ENCODE results near the gene PSMF1. TPM values are rescaled to one million over a fixed set of nuclear protein-coding genes. Genes with fewer than 3 reads are reported as not detected.

The PSMF1 gene
- total RNA-seq, 6 experiments from 2014 or later, result 179 to 208 (median 199) TPM

DNA sequence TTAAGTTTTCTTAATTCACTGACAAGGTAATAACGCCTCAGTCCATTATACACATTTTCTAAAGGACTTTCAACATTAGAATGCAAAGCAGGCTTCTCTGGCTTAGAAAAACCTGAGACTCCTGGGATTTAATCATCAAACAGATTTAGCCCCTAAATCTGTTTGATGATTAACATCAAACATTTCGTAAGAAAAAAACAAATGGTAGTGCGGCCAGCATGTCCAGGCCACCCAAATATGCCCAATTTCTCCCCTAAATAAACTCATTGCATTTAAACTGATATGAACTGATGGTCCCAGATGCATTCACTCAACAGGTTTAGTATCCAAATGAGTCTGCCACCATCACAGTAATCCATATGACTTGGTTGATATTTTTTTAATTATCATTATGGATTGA lies 60.2 kb downstream of the PSMF1 start:
- Mint-ChIP-seq H3K27me3 (ENCODE audit: insufficient read depth) (peaks cover 12% of the 10 kb centered on the region), H3K9me3 (no peaks in the 10 kb centered on the region), H3K4me3 (no peak overlapping the region), H3K27ac (no peak overlapping the region), H3K4me1 (ENCODE audit: low read depth) (no peaks in the 10 kb centered on the region), H3K36me3 (ENCODE audit: low read depth) (no peaks in the 10 kb centered on the region)
- DNase-seq, result no peak
- TF ChIP-seq, protein P1, sequence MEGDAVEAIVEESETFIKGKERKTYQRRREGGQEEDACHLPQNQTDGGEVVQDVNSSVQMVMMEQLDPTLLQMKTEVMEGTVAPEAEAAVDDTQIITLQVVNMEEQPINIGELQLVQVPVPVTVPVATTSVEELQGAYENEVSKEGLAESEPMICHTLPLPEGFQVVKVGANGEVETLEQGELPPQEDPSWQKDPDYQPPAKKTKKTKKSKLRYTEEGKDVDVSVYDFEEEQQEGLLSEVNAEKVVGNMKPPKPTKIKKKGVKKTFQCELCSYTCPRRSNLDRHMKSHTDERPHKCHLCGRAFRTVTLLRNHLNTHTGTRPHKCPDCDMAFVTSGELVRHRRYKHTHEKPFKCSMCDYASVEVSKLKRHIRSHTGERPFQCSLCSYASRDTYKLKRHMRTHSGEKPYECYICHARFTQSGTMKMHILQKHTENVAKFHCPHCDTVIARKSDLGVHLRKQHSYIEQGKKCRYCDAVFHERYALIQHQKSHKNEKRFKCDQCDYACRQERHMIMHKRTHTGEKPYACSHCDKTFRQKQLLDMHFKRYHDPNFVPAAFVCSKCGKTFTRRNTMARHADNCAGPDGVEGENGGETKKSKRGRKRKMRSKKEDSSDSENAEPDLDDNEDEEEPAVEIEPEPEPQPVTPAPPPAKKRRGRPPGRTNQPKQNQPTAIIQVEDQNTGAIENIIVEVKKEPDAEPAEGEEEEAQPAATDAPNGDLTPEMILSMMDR (IDR thresholded peaks at IDR 0.05), result no peak

DNA sequence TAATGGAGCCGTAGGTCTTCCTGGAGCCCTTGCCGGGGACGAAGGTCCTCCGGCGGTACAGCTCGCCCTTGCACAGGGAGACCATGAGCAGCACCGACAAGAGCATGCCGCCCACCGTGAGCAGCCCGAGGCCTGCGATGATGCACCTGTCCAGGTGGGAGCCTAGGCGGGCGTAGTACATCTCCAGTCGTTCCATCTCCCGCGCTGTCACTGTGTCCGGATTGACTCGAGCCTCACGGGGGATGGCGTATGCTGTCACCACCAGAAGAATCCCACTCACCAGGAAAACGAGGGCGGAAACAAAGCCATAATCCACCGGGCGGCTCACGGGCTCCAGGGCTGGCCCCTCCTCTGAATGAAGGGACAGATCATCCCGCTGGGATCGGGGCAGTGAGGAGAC lies 62.5 kb downstream of the PSMF1 start:
- Mint-ChIP-seq H3K36me3 (ENCODE audit: low read depth) (no peaks in the 10 kb centered on the region), H3K4me1 (ENCODE audit: low read depth) (no peaks in the 10 kb centered on the region), H3K27ac (no peak overlapping the region), H3K27me3 (ENCODE audit: insufficient read depth) (peaks cover 25% of the 10 kb centered on the region), H3K9me3 (no peaks in the 10 kb centered on the region), H3K4me3 (no peak overlapping the region)
- TF ChIP-seq, protein P1 (IDR thresholded peaks at IDR 0.05), result no peak
- DNase-seq, result no peak

DNA sequence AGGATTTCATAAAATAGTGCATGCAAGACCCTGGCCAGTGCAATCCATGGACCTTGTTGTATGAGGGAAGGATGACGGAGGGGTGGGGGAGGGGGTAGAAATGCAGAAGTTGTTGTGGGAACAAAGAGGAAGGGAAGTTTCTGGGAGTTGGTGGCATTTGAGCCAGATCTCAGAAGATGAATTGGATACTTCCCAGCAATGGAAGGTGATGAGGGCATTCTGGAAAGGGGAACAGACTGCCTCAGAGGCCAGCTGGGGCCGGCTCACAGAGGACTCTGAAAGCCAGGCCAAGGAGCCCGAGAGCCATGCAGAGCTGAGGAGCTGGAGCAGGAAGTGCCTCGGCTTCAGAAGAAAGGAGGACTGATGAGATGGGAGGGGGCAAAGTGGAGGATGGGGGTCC lies 63.7 kb downstream of the PSMF1 start:
- Mint-ChIP-seq H3K4me1 (ENCODE audit: low read depth) (no peaks in the 10 kb centered on the region), H3K36me3 (ENCODE audit: low read depth) (no peaks in the 10 kb centered on the region), H3K9me3 (no peaks in the 10 kb centered on the region), H3K4me3 (no peak overlapping the region), H3K27me3 (ENCODE audit: insufficient read depth) (peaks cover 31% of the 10 kb centered on the region), H3K27ac (no peak overlapping the region)
- TF ChIP-seq, protein P1 (IDR thresholded peaks at IDR 0.05), result no peak
- DNase-seq, result no peak

DNA sequence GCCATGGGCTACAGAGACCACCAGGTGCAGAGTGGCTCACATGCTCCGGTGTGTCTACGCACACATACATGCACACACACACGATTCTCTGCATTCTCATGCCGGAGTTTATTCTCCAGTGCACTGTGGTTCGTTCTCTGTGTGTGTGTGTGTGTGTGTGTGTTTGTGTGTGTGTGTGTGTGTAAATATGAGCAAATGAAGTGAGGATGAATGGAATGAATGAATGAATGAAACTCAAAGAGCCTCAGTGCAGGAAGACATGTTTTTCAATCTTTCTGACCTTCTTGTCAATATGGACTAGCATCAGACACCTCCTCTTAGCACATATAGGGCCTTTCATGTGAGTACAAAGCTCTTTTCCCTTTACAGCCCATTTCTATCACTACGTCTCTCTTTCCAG lies 64.8 kb downstream of the PSMF1 start:
- no peaks in the 10 kb centered on the region for H3K9me3 Mint-ChIP-seq
- TF ChIP-seq, protein P1 (IDR thresholded peaks at IDR 0.05), result no peak
- H3K4me3 Mint-ChIP-seq, result no peak overlapping the region
- H3K27ac Mint-ChIP-seq, result no peak overlapping the region
- H3K36me3 Mint-ChIP-seq (ENCODE audit: low read depth), result no peaks in the 10 kb centered on the region
- H3K27me3 Mint-ChIP-seq (ENCODE audit: insufficient read depth), result peaks cover 31% of the 10 kb centered on the region
- no peak for DNase-seq
- H3K4me1 Mint-ChIP-seq (ENCODE audit: low read depth), result no peaks in the 10 kb centered on the region

DNA sequence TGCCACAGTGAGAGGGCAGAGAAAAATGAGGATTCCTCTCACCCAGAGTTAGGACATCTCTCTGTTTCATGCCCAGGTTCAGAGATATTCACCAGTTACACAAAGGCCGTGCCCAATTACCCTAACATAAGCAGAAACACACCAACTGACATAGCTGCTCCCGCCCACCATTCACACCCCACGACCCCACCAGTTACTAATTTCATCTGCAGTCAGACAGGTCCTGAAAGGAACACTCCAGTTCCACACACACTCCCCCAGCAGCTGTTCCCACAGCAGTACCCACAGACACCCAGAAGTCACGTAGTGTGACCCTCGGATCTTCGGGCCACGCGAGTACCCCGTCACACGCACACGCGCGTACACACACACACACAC lies 65.8 kb downstream of the PSMF1 start:
- no peaks in the 10 kb centered on the region for H3K9me3 Mint-ChIP-seq
- TF ChIP-seq, protein P1 (IDR thresholded peaks at IDR 0.05), result no peak
- no peaks in the 10 kb centered on the region for H3K4me1 Mint-ChIP-seq (ENCODE audit: low read depth)
- peaks cover 31% of the 10 kb centered on the region for H3K27me3 Mint-ChIP-seq (ENCODE audit: insufficient read depth)
- no peak for DNase-seq
- no peak overlapping the region for H3K27ac Mint-ChIP-seq
- H3K4me3 Mint-ChIP-seq, result peak overlapping the region; percentile 22; the same call in 1 of the 2 replicates
- H3K36me3 Mint-ChIP-seq (ENCODE audit: low read depth), result no peaks in the 10 kb centered on the region

Data from HFFc6 (cell line).